Measurements from ENCODE around the gene CBARP.

- TF ChIP-seq, protein P1, sequence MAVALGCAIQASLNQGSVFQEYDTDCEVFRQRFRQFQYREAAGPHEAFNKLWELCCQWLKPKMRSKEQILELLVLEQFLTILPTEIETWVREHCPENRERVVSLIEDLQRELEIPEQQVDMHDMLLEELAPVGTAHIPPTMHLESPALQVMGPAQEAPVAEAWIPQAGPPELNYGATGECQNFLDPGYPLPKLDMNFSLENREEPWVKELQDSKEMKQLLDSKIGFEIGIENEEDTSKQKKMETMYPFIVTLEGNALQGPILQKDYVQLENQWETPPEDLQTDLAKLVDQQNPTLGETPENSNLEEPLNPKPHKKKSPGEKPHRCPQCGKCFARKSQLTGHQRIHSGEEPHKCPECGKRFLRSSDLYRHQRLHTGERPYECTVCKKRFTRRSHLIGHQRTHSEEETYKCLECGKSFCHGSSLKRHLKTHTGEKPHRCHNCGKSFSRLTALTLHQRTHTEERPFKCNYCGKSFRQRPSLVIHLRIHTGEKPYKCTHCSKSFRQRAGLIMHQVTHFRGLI (tag by site-specific recombination; IDR thresholded peaks at IDR 0.05): no peak
- TF ChIP-seq CTCF (tag by site-specific recombination; IDR thresholded peaks at IDR 0.05) (no peak), PATZ1 (tag by site-specific recombination; IDR thresholded peaks at IDR 0.05) (no peak)
- TF ChIP-seq, protein P2, sequence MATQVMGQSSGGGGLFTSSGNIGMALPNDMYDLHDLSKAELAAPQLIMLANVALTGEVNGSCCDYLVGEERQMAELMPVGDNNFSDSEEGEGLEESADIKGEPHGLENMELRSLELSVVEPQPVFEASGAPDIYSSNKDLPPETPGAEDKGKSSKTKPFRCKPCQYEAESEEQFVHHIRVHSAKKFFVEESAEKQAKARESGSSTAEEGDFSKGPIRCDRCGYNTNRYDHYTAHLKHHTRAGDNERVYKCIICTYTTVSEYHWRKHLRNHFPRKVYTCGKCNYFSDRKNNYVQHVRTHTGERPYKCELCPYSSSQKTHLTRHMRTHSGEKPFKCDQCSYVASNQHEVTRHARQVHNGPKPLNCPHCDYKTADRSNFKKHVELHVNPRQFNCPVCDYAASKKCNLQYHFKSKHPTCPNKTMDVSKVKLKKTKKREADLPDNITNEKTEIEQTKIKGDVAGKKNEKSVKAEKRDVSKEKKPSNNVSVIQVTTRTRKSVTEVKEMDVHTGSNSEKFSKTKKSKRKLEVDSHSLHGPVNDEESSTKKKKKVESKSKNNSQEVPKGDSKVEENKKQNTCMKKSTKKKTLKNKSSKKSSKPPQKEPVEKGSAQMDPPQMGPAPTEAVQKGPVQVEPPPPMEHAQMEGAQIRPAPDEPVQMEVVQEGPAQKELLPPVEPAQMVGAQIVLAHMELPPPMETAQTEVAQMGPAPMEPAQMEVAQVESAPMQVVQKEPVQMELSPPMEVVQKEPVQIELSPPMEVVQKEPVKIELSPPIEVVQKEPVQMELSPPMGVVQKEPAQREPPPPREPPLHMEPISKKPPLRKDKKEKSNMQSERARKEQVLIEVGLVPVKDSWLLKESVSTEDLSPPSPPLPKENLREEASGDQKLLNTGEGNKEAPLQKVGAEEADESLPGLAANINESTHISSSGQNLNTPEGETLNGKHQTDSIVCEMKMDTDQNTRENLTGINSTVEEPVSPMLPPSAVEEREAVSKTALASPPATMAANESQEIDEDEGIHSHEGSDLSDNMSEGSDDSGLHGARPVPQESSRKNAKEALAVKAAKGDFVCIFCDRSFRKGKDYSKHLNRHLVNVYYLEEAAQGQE (tag by site-specific recombination; IDR thresholded peaks at IDR 0.05): no peak
- TF ChIP-seq, protein P3, sequence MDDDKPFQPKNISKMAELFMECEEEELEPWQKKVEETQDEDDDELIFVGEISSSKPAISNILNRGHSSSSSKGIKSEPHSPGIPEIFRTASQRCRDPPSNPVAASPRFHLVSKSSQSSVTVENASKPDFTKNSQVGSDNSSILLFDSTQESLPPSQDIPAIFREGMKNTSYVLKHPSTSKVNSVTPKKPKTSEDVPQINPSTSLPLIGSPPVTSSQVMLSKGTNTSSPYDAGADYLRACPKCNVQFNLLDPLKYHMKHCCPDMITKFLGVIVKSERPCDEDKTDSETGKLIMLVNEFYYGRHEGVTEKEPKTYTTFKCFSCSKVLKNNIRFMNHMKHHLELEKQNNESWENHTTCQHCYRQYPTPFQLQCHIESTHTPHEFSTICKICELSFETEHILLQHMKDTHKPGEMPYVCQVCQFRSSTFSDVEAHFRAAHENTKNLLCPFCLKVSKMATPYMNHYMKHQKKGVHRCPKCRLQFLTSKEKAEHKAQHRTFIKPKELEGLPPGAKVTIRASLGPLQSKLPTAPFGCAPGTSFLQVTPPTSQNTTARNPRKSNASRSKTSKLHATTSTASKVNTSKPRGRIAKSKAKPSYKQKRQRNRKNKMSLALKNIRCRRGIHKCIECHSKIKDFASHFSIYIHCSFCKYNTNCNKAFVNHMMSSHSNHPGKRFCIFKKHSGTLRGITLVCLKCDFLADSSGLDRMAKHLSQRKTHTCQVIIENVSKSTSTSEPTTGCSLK (tag by site-specific recombination; IDR thresholded peaks at IDR 0.05): no peak
These were observed 12.2 kb downstream of the CBARP start for GRCh38 chr19:1225440-1226226.

Measured in HEK293 (cell line).